ENCODE data around the gene CCRL2.
"Not testable (repeated sequence)": the region's sequence is repeated elsewhere in the genome, so short reads cannot be mapped to it uniquely, and the experiment has no call there.

CCRL2 gene

GRCh38 chr3:46405301-46406019 is 1.6 kb upstream of the CCRL2 start:
- no peak for DNase-seq

- no peak for DNase-seq
These were observed 644 bp upstream of the CCRL2 start for GRCh38 chr3:46406443-46406787.

GRCh38 chr3:46407970-46408369 is 911 bp downstream of the CCRL2 start:
- no peak for DNase-seq

- DNase-seq, result no peak
These were observed 1.8 kb downstream of the CCRL2 start for GRCh38 chr3:46408853-46409252.

- DNase-seq, result no peak
These were observed 2.9 kb downstream of the CCRL2 start for GRCh38 chr3:46409739-46410489.

- DNase-seq, result no peak
These were observed 3.6 kb downstream of the CCRL2 start for GRCh38 chr3:46410669-46411068.

GRCh38 chr3:46411271-46411670 is 4.2 kb downstream of the CCRL2 start:
- no peak for DNase-seq

GRCh38 chr3:46412786-46413298 is 5.8 kb downstream of the CCRL2 start:
- DNase-seq, result no peak

- DNase-seq, result no peak
These were observed 6.9 kb downstream of the CCRL2 start for GRCh38 chr3:46413951-46414350.

GRCh38 chr3:46414739-46415138 is 7.7 kb downstream of the CCRL2 start:
- DNase-seq, result no peak

GRCh38 chr3:46416125-46416810 is 9.2 kb downstream of the CCRL2 start:
- DNase-seq, result peak; percentile 79

- no peak for DNase-seq
These were observed 9.9 kb downstream of the CCRL2 start for GRCh38 chr3:46416811-46417510.

GRCh38 chr3:46417841-46418611 is 11.0 kb downstream of the CCRL2 start:
- DNase-seq, result no peak

- no peak for DNase-seq
These were observed 12.8 kb downstream of the CCRL2 start for GRCh38 chr3:46419816-46420215.

- DNase-seq, result no peak
These were observed 13.9 kb downstream of the CCRL2 start for GRCh38 chr3:46420931-46421330.

GRCh38 chr3:46422617-46423016 is 15.6 kb downstream of the CCRL2 start:
- DNase-seq, result no peak

GRCh38 chr3:46423588-46423987 is 16.5 kb downstream of the CCRL2 start:
- DNase-seq, result no peak

GRCh38 chr3:46426476-46426875 is 19.4 kb downstream of the CCRL2 start:
- DNase-seq, result not testable (repeated sequence)

- not testable (repeated sequence) for DNase-seq
These were observed 20.3 kb downstream of the CCRL2 start for GRCh38 chr3:46427404-46427803.

GRCh38 chr3:46427916-46428833 is 21.1 kb downstream of the CCRL2 start:
- DNase-seq, result no peak

- DNase-seq, result no peak
These were observed 22.2 kb downstream of the CCRL2 start for GRCh38 chr3:46429250-46429649.

All from NCI-H524 treated with DMSO at 0.1 percent for 48 hours (cell line).